ENCODE results near the gene NCAPD2. TPM values are rescaled to one million over a fixed set of nuclear protein-coding genes. Genes with fewer than 3 reads are reported as not detected.

The NCAPD2 gene
- total and polyA plus RNA-seq, 2 of the 4 experiments (the other 2 are of a cell fraction) = 35.6 to 57.9 TPM

- no peak for TF ChIP-seq CTCF (conservative IDR thresholded peaks at IDR 0.05; ENCODE audit: low read depth, low read length)
- no peak for TF ChIP-seq RCOR1 (IDR thresholded peaks at IDR 0.05; ENCODE audit: insufficient replicate concordance, low read length)
- no peak for TF ChIP-seq RFX5 (IDR thresholded peaks at IDR 0.05; ENCODE audit: low read depth, low read length)
- no peak for TF ChIP-seq FOS (IDR thresholded peaks at IDR 0.05; ENCODE audit: low read depth, low read length)
- no peak for TF ChIP-seq RAD21 (IDR thresholded peaks at IDR 0.05; ENCODE audit: low read length)
- no peak for TF ChIP-seq MAZ (IDR thresholded peaks at IDR 0.05; ENCODE audit: borderline replicate concordance, low read depth, low read length)
- no peak for TF ChIP-seq USF2 (IDR thresholded peaks at IDR 0.05; ENCODE audit: low read depth, low read length)
- TF ChIP-seq CEBPB (IDR thresholded peaks at IDR 0.05; ENCODE audit: low read depth, low read length) = no peak
- TF ChIP-seq MXI1 (IDR thresholded peaks at IDR 0.05; ENCODE audit: borderline replicate concordance, low read depth, low read length) = no peak
- no peak for TF ChIP-seq POLR2A (IDR thresholded peaks at IDR 0.05; ENCODE audit: low read depth, low read length)
- TF ChIP-seq BHLHE40 (IDR thresholded peaks at IDR 0.05; ENCODE audit: low read depth, low read length) = no peak
- TF ChIP-seq CHD1 (IDR thresholded peaks at IDR 0.05; ENCODE audit: low read depth, low read length) = no peak
- TF ChIP-seq NFE2L2 (IDR thresholded peaks at IDR 0.05; ENCODE audit: low read depth, low read length) = no peak
- ChIA-PET CTCF (interaction anchor here (1.3 kb wide), 1 partner anchor 20 kb away, joined by 5 read pairs; no protein-coding TSS in a partner anchor), POLR2A (ENCODE audit: unreplicated experiment) (no interaction called here)
- Histone ChIP-seq H4K8ac (ENCODE audit: low read depth in 2 of 2, low read length in 2 of 2) (no peak overlapping the region), H2BK20ac (ENCODE audit: low read depth, low read length) (no peak overlapping the region), H3K27me3 (ENCODE audit: control insufficient read depth, insufficient read depth, low read length) (no peaks in the 10 kb centered on the region), H3K9ac (ENCODE audit: low read depth, low read length) (no peak overlapping the region), H3K36me3 (ENCODE audit: control insufficient read depth, insufficient read depth, low read length) (peaks cover 45% of the 10 kb centered on the region), H4K91ac (ENCODE audit: insufficient read depth, low read depth, low read length) (no peak overlapping the region), H3K23ac (ENCODE audit: low read depth, low read length) (no peak overlapping the region), H2BK120ac (ENCODE audit: low read depth, low read length) (no peak overlapping the region), H2AK5ac (ENCODE audit: low read depth, low read length) (no peak overlapping the region), H2BK15ac (ENCODE audit: low read depth, low read length) (no peak overlapping the region), H3K4me2 (ENCODE audit: low read depth, low read length) (no peak overlapping the region), H2BK5ac (ENCODE audit: low read depth, low read length, poor library complexity, severe bottlenecking) (no peak overlapping the region), H3K18ac (ENCODE audit: low read depth, low read length) (no peak overlapping the region), H3K9me3 (ENCODE audit: control insufficient read depth, insufficient read depth, low read length) (no peaks in the 10 kb centered on the region), H3K9me1 (ENCODE audit: insufficient read depth, low read length) (no peaks in the 10 kb centered on the region; the same call in 1 of the 2 replicates), H3K4ac (ENCODE audit: low read depth, low read length) (no peak overlapping the region), H3K27ac (ENCODE audit: insufficient read depth, low read length) (no peak overlapping the region), H2AFZ (replicated peaks; ENCODE audit: low read length, poor library complexity) (no peak overlapping the region), H3K79me1 (ENCODE audit: low read depth in 1 of 2, low read length in 2 of 2) (peaks cover 20 to 55% of the 10 kb centered on the region in 2 experiments; a peak in 3 of 4 replicates), H3K56ac (ENCODE audit: extremely low read depth, insufficient read depth, low read length) (no peak overlapping the region), H3K14ac (replicated peaks; ENCODE audit: low read depth, low read length) (no peak overlapping the region), H3K4me3 (ENCODE audit: insufficient read depth, low read depth, low read length) (no peak overlapping the region), H3K4me1 (ENCODE audit: control insufficient read depth, insufficient read depth, low read length) (peaks cover 2% of the 10 kb centered on the region; the same call in 1 of the 2 replicates), H2AK9ac (replicated peaks; ENCODE audit: low read depth, low read length, poor library complexity) (no peak overlapping the region), H4K20me1 (ENCODE audit: insufficient read depth, low read length) (peaks cover 10% of the 10 kb centered on the region), H4K5ac (ENCODE audit: low read depth, low read length) (no peak overlapping the region)
- no TSS peak for BruUV-seq (replicated peaks)
- dilution Hi-C loops (cut with HindIII; ENCODE audit: low sequenced_read_pairs, unreplicated experiment) = no loop called here
- in situ Hi-C loops (cut with MboI; ENCODE audit: low sequenced_read_pairs) = no loop called here
- ATAC-seq (ENCODE audit: low read depth) (no peak), DNase-seq (no peak)
- WGBS, 2 experiments (ENCODE audit: extremely low coverage in 2 of 2, insufficient read length in 1 of 2) = 100% methylated on average over 1 of the region's 1 CpG; no CpG with 5 or more reads in 1 of the 2 experiments
- intact Hi-C loops (cut with micrococcal nuclease) = loop anchor here (5.0 to 10.0 kb wide), 3 partner anchors 48 to 575 kb away; partner anchors contain the start of genes CHD4 and ZNF384
Measured at GRCh38 chr12:6559500-6559899, 65.6 kb downstream of the NCAPD2 start.
